Neural cell (in vitro differentiated cells): ENCODE measurements around the gene ZDHHC8.

Experiments used
- CTCF ChIP-seq: fragments of 450-650 bp; IDR thresholded peaks from 2 replicates; pipeline ENCODE4 v1.5.1; 2014; ENCODE audit warnings: antibody characterized with exemption, mild to moderate bottlenecking, moderate library complexity; ENCODE audit not compliant: poor library complexity, severe bottlenecking
- EP300 ChIP-seq: fragments of 450-650 bp; conservative IDR thresholded peaks from 2 replicates; pipeline ENCODE4 v1.6.1; 2014; ENCODE audit warnings: antibody characterized with exemption, mild to moderate bottlenecking, moderate library complexity; ENCODE audit not compliant: poor library complexity, severe bottlenecking
- EZH2 ChIP-seq: fragments of 200-600, 300-800 bp; shearing (Covaris generic), sonication (generic); IDR thresholded peaks from 2 replicates; pipeline ENCODE4 v1.6.1; 2014; ENCODE audit warnings: antibody characterized with exemption, low read length, borderline replicate concordance, mild to moderate bottlenecking; ENCODE audit not compliant: insufficient read depth, poor library complexity, severe bottlenecking
- POLR2AphosphoS5 ChIP-seq: IDR thresholded peaks from 2 replicates; pipeline ENCODE4 v1.6.1; 2012

- TF ChIP-seq CTCF (no peak), EP300 (no peak), POLR2AphosphoS5 (no peak), EZH2 (no peak)
Observed at GRCh38 chr22:20143883-20144665, 12.5 kb downstream of the ZDHHC8 start.
